GM23338 (cell line): ENCODE results near the gene ATP8B4. TPM values are rescaled to one million over a fixed set of nuclear protein-coding genes. Genes with fewer than 3 reads are reported as not detected.

Source experiments
- ATAC-seq: fragments of 200-7000 bp; cut with Tn5 transposase; 3 replicates; pipeline ENCODE4 v1.9.1; 2020
- DNase-seq: peaks from one replicate; pipeline ENCODE4 v3.0.0-alpha.2; 2015; ENCODE audit warnings: low spot score
- H2AFZ ChIP-seq: fragments of 200-600 bp; sonication (generic); 2 replicates; pipeline ENCODE4 v1.8.0; 2016; ENCODE audit warnings: antibody characterized with exemption, mild to moderate bottlenecking, moderate library complexity
- H3F3A ChIP-seq: fragments of 200-600 bp; sonication (generic); replicated peaks from 2 replicates; pipeline ENCODE4 v1.8.0; 2017; ENCODE audit warnings: antibody characterized with exemption, mixed run types, low read depth
- H3K27ac ChIP-seq: fragments of 200-600 bp; sonication (generic); 2 replicates; pipeline ENCODE4 v1.6.1; 2016; ENCODE audit warnings: low read depth
- H3K27me3 ChIP-seq: fragments of 200-600 bp; sonication (generic); 2 replicates; pipeline ENCODE4 v1.8.0; 2016; ENCODE audit warnings: mild to moderate bottlenecking, mixed run types, moderate library complexity; ENCODE audit not compliant: insufficient read depth
- H3K36me3 ChIP-seq: fragments of 200-600 bp; sonication (generic); 2 replicates; pipeline ENCODE4 v1.8.0; 2016; ENCODE audit warnings: mild to moderate bottlenecking; ENCODE audit not compliant: insufficient read depth
- H3K4me1 ChIP-seq: fragments of 200-600 bp; sonication (generic); 2 replicates; pipeline ENCODE4 v1.8.0; 2016; ENCODE audit warnings: mild to moderate bottlenecking, moderate library complexity; ENCODE audit not compliant: insufficient read depth
- H3K4me2 ChIP-seq: fragments of 200-600 bp; sonication (generic); 2 replicates; pipeline ENCODE4 v1.7.1; 2017; ENCODE audit warnings: mixed run types
- H3K4me3 ChIP-seq: fragments of 200-600 bp; sonication (generic); 2 replicates; pipeline ENCODE4 v1.6.1; 2016; ENCODE audit warnings: mixed run types
- H3K79me2 ChIP-seq: fragments of 200-600 bp; sonication (generic); replicated peaks from 2 replicates; pipeline ENCODE4 v1.8.0; 2017; ENCODE audit warnings: mild to moderate bottlenecking; ENCODE audit not compliant: insufficient read depth
- H3K9me2 ChIP-seq: fragments of 200-600 bp; sonication (generic); 2 replicates; pipeline ENCODE4 v1.8.0; 2017; ENCODE audit not compliant: insufficient read depth
- H4K20me1 ChIP-seq: fragments of 200-600 bp; sonication (generic); replicated peaks from 2 replicates; pipeline ENCODE4 v1.8.0; 2017; ENCODE audit warnings: mild to moderate bottlenecking; ENCODE audit not compliant: insufficient read depth
- H3K27ac Mint-ChIP-seq: 2 replicates; pipeline ENCODE4 v1.8.0; 2020; ENCODE audit warnings: inconsistent platforms, mild to moderate bottlenecking, moderate library complexity, mixed read lengths
- H3K27me3 Mint-ChIP-seq: 3 replicates; pipeline ENCODE4 v1.8.0; 2022; ENCODE audit warnings: low read depth, mild to moderate bottlenecking, moderate library complexity, mixed read lengths, inconsistent platforms; ENCODE audit not compliant: insufficient read depth, poor library complexity
- H3K36me3 Mint-ChIP-seq: 3 replicates; pipeline ENCODE4 v1.8.0; 2021; ENCODE audit warnings: low read depth, mild to moderate bottlenecking, inconsistent platforms, moderate library complexity, mixed read lengths
- H3K4me1 Mint-ChIP-seq: 3 replicates; pipeline ENCODE4 v1.8.0; 2020; ENCODE audit warnings: mild to moderate bottlenecking, inconsistent platforms, mixed read lengths
- H3K4me3 Mint-ChIP-seq: 3 replicates; pipeline ENCODE4 v1.8.0; 2021; ENCODE audit warnings: moderate library complexity, mild to moderate bottlenecking, inconsistent platforms, mixed read lengths
- H3K9me3 Mint-ChIP-seq: 3 replicates; pipeline ENCODE4 v1.8.0; 2020; ENCODE audit warnings: moderate library complexity, mild to moderate bottlenecking, inconsistent platforms, mixed read lengths
- CREB1 ChIP-seq: fragments of 250-450 bp; sonication (Bioruptor Pico); IDR thresholded peaks from 2 replicates; pipeline ENCODE4 v1.5.0; 2020; ENCODE audit warnings: low read depth, mild to moderate bottlenecking, moderate library complexity
- CTCF ChIP-seq, 2 experiments: fragments of 200-600 bp in 1 of 2; sonication (generic) in 1 of 2; conservative IDR thresholded peaks; 2 replicates each; pipeline versions ENCODE4 v1.5.1 to v1.6.1; 2016 to 2017; ENCODE audit warnings: antibody characterized with exemption in 2 of 2, low read depth in 2 of 2, mild to moderate bottlenecking in 2 of 2, moderate library complexity in 1 of 2
- EZH2 ChIP-seq: fragments of 200-600 bp; sonication (generic); IDR thresholded peaks from one replicate; pipeline ENCODE4 v1.8.0; 2017; ENCODE audit warnings: antibody characterized with exemption, mild to moderate bottlenecking, low read depth; ENCODE audit not compliant: unreplicated experiment
- EZH2phosphoT487 ChIP-seq: fragments of 200-600 bp; sonication (generic); IDR thresholded peaks from one replicate; pipeline ENCODE4 v1.8.1; 2018; ENCODE audit warnings: antibody characterized with exemption; ENCODE audit not compliant: unreplicated experiment
- JUNB ChIP-seq: IDR thresholded peaks from one replicate; pipeline ENCODE4 v1.6.1; 2016; ENCODE audit warnings: antibody characterized with exemption; ENCODE audit not compliant: unreplicated experiment
- POLR2AphosphoS5 ChIP-seq: IDR thresholded peaks from 2 replicates; pipeline ENCODE4 v1.6.1; 2016; ENCODE audit warnings: antibody characterized with exemption, low read depth
- STAT1 ChIP-seq: IDR thresholded peaks from one replicate; pipeline ENCODE4 v1.6.1; 2016; ENCODE audit warnings: antibody characterized with exemption; ENCODE audit not compliant: unreplicated experiment
- ZNF114 ChIP-seq: fragments of 250-450 bp; sonication (Bioruptor Pico); IDR thresholded peaks from 2 replicates; pipeline ENCODE4 v1.5.0; 2020; ENCODE audit warnings: mild to moderate bottlenecking, moderate library complexity
- ZNF331 ChIP-seq: fragments of 250-450 bp; sonication (Bioruptor Pico); IDR thresholded peaks from 2 replicates; pipeline ENCODE4 v1.5.0; 2020; ENCODE audit warnings: low read depth, mild to moderate bottlenecking, moderate library complexity
- polyA plus RNA-seq: library from polyadenylated mRNA; unstranded; fragments of >200 nt; fragmentation: Nextera tagmentation; extraction: Ambion mirVana; gene quantifications from 2 replicates; pipeline ENCODE4 v1.2.1, GENCODE V29; 2016
- total RNA-seq: library from RNA; depleted of rRNA; stranded (reverse); fragments of >200 nt; shearing (Covaris generic); gene quantifications from 2 replicates; pipeline ENCODE4 v1.2.3, GENCODE V29; 2014
- TF ChIP-seq, protein P1 (sequence below): IDR thresholded peaks from 2 replicates; pipeline ENCODE4 v1.6.1; 2016; ENCODE audit warnings: antibody characterized with exemption
- TF ChIP-seq, protein P2 (sequence below): fragments of 250-450 bp; sonication (Bioruptor Pico); IDR thresholded peaks from 2 replicates; pipeline ENCODE4 v1.5.0; 2020; ENCODE audit warnings: mild to moderate bottlenecking, moderate library complexity

ATP8B4 gene
- total and polyA plus RNA-seq, 2 experiments from 2014 or later, result 0.24 TPM; not detected in 1

DNA sequence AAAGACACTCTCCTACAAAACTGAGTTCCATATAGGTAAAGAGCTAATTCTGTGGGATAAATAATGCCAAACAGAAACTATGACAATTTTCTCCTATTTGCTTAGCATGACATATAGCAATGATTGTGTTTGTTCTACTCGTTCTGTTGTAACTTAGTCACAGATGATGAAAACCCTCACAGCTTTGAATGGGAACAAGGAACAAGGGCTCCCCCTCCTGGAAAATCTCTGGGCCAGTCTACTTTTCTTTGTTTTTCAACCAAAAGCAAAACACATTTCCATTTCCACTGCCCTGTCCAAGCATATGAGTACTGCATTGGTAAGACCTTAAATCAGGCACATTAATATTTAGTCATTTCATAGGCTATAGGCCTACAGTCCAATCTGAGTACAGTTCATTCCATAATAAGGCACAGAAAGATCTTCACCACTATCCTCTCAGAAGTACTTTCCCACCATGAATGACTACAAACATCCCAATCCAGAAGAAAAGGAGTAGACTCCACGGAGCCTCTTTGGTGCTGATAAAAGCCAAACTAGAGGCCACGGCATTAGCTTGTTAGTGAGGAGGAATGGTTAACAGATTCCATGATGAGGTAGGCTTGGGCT is 67.1 kb downstream of the ATP8B4 start:
- Histone ChIP-seq H2AFZ (peak overlapping the region; percentile 74), H3K27ac (no peak overlapping the region), H3K9me2 (no peaks in the 10 kb centered on the region), H3K4me3 (no peak overlapping the region), H3K36me3 (no peaks in the 10 kb centered on the region), H3K79me2 (no peaks in the 10 kb centered on the region), H4K20me1 (no peaks in the 10 kb centered on the region), H3K4me2 (no peak overlapping the region), H3F3A (no peaks in the 10 kb centered on the region), H3K4me1 (no peaks in the 10 kb centered on the region), H3K27me3 (no peaks in the 10 kb centered on the region)
- ATAC-seq (peak; percentile 72), DNase-seq (peak; percentile 79)
- no peaks in the 10 kb centered on the region for H3K36me3 Mint-ChIP-seq
- H3K4me1 Mint-ChIP-seq, result no peaks in the 10 kb centered on the region
- no peak overlapping the region for H3K4me3 Mint-ChIP-seq
- H3K27ac Mint-ChIP-seq, result peak overlapping the region; percentile 75
- H3K27me3 Mint-ChIP-seq, result no peaks in the 10 kb centered on the region
- no peaks in the 10 kb centered on the region; the same call in 2 of the 3 replicates for H3K9me3 Mint-ChIP-seq
- TF ChIP-seq ZNF114 (CRISPR knock-in tag) (no peak), STAT1 (no peak), POLR2AphosphoS5 (no peak), CREB1 (CRISPR knock-in tag) (no peak), ZNF331 (no peak), JUNB (no peak), EZH2 (no peak), CTCF (conservative IDR thresholded peaks at IDR 0.05; ENCODE audit: low read depth in 2 of 2) (peak; percentile 76 to 83)
- TF ChIP-seq, protein P1, sequence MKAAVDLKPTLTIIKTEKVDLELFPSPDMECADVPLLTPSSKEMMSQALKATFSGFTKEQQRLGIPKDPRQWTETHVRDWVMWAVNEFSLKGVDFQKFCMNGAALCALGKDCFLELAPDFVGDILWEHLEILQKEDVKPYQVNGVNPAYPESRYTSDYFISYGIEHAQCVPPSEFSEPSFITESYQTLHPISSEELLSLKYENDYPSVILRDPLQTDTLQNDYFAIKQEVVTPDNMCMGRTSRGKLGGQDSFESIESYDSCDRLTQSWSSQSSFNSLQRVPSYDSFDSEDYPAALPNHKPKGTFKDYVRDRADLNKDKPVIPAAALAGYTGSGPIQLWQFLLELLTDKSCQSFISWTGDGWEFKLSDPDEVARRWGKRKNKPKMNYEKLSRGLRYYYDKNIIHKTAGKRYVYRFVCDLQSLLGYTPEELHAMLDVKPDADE, result no peak

- no peak overlapping the region for H3K4me3 Mint-ChIP-seq
- H3K36me3 Mint-ChIP-seq, result no peaks in the 10 kb centered on the region
- Histone ChIP-seq H3K4me3 (no peak overlapping the region), H3K4me1 (no peaks in the 10 kb centered on the region), H3F3A (no peaks in the 10 kb centered on the region), H4K20me1 (no peaks in the 10 kb centered on the region), H3K9me2 (no peaks in the 10 kb centered on the region), H3K36me3 (no peaks in the 10 kb centered on the region), H3K4me2 (no peak overlapping the region), H2AFZ (no peak overlapping the region), H3K27ac (no peak overlapping the region), H3K79me2 (no peaks in the 10 kb centered on the region), H3K27me3 (no peaks in the 10 kb centered on the region)
- no peaks in the 10 kb centered on the region for H3K27me3 Mint-ChIP-seq
- ATAC-seq (no peak), DNase-seq (no peak)
- H3K27ac Mint-ChIP-seq, result no peak overlapping the region; the same call in 1 of the 2 replicates
- H3K4me1 Mint-ChIP-seq, result no peaks in the 10 kb centered on the region
- H3K9me3 Mint-ChIP-seq, result no peaks in the 10 kb centered on the region; the same call in 2 of the 3 replicates
- TF ChIP-seq ZNF331 (no peak), STAT1 (no peak), CREB1 (CRISPR knock-in tag) (no peak), EZH2phosphoT487 (no peak), EZH2 (no peak)
- TF ChIP-seq, protein P2, sequence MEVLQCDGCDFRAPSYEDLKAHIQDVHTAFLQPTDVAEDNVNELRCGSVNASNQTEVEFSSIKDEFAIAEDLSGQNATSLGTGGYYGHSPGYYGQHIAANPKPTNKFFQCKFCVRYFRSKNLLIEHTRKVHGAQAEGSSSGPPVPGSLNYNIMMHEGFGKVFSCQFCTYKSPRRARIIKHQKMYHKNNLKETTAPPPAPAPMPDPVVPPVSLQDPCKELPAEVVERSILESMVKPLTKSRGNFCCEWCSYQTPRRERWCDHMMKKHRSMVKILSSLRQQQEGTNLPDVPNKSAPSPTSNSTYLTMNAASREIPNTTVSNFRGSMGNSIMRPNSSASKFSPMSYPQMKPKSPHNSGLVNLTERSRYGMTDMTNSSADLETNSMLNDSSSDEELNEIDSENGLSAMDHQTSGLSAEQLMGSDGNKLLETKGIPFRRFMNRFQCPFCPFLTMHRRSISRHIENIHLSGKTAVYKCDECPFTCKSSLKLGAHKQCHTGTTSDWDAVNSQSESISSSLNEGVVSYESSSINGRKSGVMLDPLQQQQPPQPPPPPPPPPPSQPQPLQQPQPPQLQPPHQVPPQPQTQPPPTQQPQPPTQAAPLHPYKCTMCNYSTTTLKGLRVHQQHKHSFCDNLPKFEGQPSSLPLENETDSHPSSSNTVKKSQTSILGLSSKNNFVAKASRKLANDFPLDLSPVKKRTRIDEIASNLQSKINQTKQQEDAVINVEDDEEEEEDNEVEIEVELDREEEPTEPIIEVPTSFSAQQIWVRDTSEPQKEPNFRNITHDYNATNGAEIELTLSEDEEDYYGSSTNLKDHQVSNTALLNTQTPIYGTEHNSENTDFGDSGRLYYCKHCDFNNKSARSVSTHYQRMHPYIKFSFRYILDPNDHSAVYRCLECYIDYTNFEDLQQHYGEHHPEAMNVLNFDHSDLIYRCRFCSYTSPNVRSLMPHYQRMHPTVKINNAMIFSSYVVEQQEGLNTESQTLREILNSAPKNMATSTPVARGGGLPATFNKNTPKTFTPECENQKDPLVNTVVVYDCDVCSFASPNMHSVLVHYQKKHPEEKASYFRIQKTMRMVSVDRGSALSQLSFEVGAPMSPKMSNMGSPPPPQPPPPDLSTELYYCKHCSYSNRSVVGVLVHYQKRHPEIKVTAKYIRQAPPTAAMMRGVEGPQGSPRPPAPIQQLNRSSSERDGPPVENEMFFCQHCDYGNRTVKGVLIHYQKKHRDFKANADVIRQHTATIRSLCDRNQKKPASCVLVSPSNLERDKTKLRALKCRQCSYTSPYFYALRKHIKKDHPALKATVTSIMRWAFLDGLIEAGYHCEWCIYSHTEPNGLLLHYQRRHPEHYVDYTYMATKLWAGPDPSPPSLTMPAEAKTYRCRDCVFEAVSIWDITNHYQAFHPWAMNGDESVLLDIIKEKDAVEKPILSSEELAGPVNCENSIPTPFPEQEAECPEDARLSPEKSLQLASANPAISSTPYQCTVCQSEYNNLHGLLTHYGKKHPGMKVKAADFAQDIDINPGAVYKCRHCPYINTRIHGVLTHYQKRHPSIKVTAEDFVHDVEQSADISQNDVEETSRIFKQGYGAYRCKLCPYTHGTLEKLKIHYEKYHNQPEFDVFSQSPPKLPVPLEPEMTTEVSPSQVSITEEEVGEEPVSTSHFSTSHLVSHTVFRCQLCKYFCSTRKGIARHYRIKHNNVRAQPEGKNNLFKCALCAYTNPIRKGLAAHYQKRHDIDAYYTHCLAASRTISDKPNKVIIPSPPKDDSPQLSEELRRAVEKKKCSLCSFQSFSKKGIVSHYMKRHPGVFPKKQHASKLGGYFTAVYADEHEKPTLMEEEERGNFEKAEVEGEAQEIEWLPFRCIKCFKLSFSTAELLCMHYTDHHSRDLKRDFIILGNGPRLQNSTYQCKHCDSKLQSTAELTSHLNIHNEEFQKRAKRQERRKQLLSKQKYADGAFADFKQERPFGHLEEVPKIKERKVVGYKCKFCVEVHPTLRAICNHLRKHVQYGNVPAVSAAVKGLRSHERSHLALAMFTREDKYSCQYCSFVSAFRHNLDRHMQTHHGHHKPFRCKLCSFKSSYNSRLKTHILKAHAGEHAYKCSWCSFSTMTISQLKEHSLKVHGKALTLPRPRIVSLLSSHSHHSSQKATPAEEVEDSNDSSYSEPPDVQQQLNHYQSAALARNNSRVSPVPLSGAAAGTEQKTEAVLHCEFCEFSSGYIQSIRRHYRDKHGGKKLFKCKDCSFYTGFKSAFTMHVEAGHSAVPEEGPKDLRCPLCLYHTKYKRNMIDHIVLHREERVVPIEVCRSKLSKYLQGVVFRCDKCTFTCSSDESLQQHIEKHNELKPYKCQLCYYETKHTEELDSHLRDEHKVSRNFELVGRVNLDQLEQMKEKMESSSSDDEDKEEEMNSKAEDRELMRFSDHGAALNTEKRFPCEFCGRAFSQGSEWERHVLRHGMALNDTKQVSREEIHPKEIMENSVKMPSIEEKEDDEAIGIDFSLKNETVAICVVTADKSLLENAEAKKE, result no peak
Observed at GRCh38 chr15:50050986-50051743, 67.9 kb downstream of the ATP8B4 start.
